ENCODE measurements around the gene EPHA4. TPM values are rescaled to one million over a fixed set of nuclear protein-coding genes. Genes with fewer than 3 reads are reported as not detected.

Gene EPHA4
- total RNA-seq, 3 donors from 2014 or later, result 21.4 to 36.8 (median 21.9) TPM

- intact Hi-C loops (cut with DNase I, micrococcal nuclease), result no loop called here
- no peak for TF ChIP-seq CTCF (IDR thresholded peaks at IDR 0.05)
- H3K36me3 ChIP-seq (ENCODE audit: low read depth), result no peaks in the 10 kb centered on the region
- ATAC-seq (no peak), DNase-seq (no peak)
- no peaks in the 10 kb centered on the region for H3K4me1 ChIP-seq (ENCODE audit: low read depth)
- H3K9me3 ChIP-seq, result no peaks in the 10 kb centered on the region
- H3K4me3 ChIP-seq, result no peak overlapping the region
These were observed 194.5 kb downstream of the EPHA4 start for GRCh38 chr2:221377597-221377996.

GRCh38 chr2:221377066-221377465 lies 195.0 kb downstream of the EPHA4 start:
- H3K9me3 ChIP-seq, result no peaks in the 10 kb centered on the region
- intact Hi-C loops (cut with DNase I, micrococcal nuclease), result no loop called here

DNA sequence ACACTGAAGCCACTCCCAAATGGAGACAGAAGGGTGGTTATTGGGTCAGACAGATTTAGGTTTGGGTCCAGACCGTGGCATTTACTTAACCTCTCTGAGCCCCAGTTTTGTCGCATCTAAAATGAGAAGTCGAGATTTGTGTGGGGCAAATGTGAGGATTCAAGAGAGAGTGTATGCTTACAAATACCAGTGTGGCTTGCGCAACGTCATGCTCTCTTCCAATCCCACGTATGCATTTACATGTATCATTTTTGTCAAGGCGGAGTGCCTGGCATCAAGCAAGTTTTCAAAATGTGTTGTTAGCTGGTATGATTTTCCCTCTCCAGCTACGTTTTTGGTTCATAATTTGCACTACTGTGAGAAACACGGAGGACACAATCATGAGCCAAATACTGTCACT lies 197.9 kb downstream of the EPHA4 start:
- intact Hi-C loops (cut with DNase I, micrococcal nuclease), result no loop called here
- no peak for DNase-seq
- Histone ChIP-seq H3K4me1 (ENCODE audit: low read depth) (no peaks in the 10 kb centered on the region), H3K4me3 (no peak overlapping the region), H3K36me3 (ENCODE audit: low read depth) (no peaks in the 10 kb centered on the region), H3K9me3 (no peaks in the 10 kb centered on the region)
- TF ChIP-seq CTCF (IDR thresholded peaks at IDR 0.05), result no peak
- no peak for ATAC-seq

More at GRCh38 chr2:221377066-221377465, 195.0 kb downstream of the EPHA4 start:
- TF ChIP-seq CTCF (IDR thresholded peaks at IDR 0.05), result no peak
- Histone ChIP-seq H3K36me3 (ENCODE audit: low read depth) (no peaks in the 10 kb centered on the region), H3K4me3 (no peak overlapping the region), H3K4me1 (ENCODE audit: low read depth) (no peaks in the 10 kb centered on the region)
- ATAC-seq (no peak), DNase-seq (no peak)

DNA sequence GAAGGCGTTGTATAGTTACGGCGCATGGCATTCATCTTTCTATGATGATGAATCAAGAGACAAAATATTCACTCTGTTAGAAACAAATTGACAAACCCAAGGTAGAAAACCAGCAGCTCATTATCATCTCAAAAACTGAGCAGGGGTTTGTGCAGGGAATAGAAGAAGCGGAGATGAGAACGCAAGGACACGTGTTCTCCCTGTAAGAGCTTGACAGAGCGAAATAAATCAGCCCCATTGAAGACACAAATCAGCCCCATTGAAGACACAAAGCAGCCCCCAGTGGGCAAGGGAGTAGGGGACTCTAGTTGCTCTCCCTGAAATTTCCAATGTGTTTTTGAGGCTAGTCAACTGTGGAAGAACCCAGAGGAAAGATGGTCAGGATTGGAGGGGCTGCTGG lies 199.2 kb downstream of the EPHA4 start:
- Histone ChIP-seq H3K4me3 (no peak overlapping the region), H3K9me3 (no peaks in the 10 kb centered on the region), H3K36me3 (ENCODE audit: low read depth) (no peaks in the 10 kb centered on the region), H3K4me1 (ENCODE audit: low read depth) (no peaks in the 10 kb centered on the region)
- intact Hi-C loops (cut with DNase I, micrococcal nuclease), result no loop called here
- no peak for TF ChIP-seq CTCF (IDR thresholded peaks at IDR 0.05)
- ATAC-seq, result no peak
- no peak for DNase-seq

DNA sequence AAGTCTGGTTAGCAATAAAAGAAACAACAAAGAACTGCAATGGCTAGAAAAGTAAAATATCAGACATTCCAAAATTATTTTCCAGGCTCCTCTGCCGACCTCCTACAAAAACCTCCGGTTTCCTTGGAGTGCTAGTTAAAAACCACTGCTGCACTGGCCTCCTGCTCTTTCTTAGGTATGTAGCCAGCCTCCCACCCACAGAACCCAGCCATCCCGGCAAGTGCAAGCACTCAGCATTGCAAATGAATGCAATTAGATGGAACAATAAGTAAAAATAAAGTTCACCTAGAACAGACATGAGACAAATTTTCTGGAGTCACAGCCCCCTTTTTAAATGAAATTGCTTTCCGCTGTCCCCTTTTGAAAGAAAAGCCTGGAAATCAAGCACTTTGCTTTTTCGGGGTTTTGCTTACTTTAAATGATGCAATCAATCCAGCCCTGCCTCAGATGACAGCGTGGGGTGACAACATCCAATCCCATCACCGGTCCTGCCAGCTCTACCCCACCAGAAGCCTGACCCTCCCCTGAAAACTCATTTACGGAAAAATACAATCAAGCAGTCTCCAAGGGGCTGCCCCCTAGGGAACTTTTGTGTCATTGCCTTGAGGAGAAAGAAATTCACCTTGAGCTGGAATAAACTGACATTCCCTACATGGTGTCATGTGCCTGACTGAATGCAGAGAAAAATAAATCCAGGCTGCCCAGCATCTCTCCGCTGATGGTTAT lies 199.8 kb downstream of the EPHA4 start:
- H3K9me3 ChIP-seq, result no peaks in the 10 kb centered on the region
- no peaks in the 10 kb centered on the region for H3K36me3 ChIP-seq (ENCODE audit: low read depth)
- intact Hi-C loops (cut with DNase I, micrococcal nuclease), result no loop called here
- no peak for DNase-seq
- no peak overlapping the region for H3K4me3 ChIP-seq
- no peaks in the 10 kb centered on the region for H3K4me1 ChIP-seq (ENCODE audit: low read depth)
- no peak for ATAC-seq
- no peak for TF ChIP-seq CTCF (IDR thresholded peaks at IDR 0.05)

All from mucosa of descending colon (tissue), 3 donors.